WTC11 (cell line): Measurements from ENCODE around the gene PPM1B. TPM values are rescaled to one million over a fixed set of nuclear protein-coding genes. Genes with fewer than 3 reads are reported as not detected.

ENCODE experiments used
- ATAC-seq: fragments of 200-7000 bp; cut with Tn5 transposase; 2 replicates; pipeline ENCODE4 v1.10.0; 2021; ENCODE audit warnings: mild to moderate bottlenecking, moderate library complexity
- CTCF ChIA-PET: fragments of 300-600 bp; sonication (Branson Sonifier 250); formaldehyde crosslinking; loops from one replicate; lab custom pipeline; 2021; ENCODE audit warnings: antibody characterized with exemption; lab: Charles Lee
- POLR2A ChIA-PET: fragments of 350-600 bp; sonication (Branson Sonifier 250); formaldehyde crosslinking; loops from one replicate; lab custom pipeline; 2021; ENCODE audit warnings: antibody characterized with exemption; lab: Charles Lee
- DNase-seq: peaks from one replicate; pipeline ENCODE4 v3.0.0; 2021; ENCODE audit warnings: low spot score
- H3K27ac Mint-ChIP-seq: 2 replicates; pipeline ENCODE4 v1.8.0; 2021; ENCODE audit warnings: mixed read lengths
- H3K27me3 Mint-ChIP-seq: 2 replicates; pipeline ENCODE4 v1.8.0; 2021; ENCODE audit warnings: low read depth, mild to moderate bottlenecking, moderate library complexity, mixed read lengths
- H3K36me3 Mint-ChIP-seq: 2 replicates; pipeline ENCODE4 v1.8.0; 2021; ENCODE audit warnings: mixed read lengths
- H3K4me1 Mint-ChIP-seq: 2 replicates; pipeline ENCODE4 v1.8.0; 2022; ENCODE audit warnings: mixed read lengths
- H3K4me3 Mint-ChIP-seq: 2 replicates; pipeline ENCODE4 v1.8.0; 2021; ENCODE audit warnings: mild to moderate bottlenecking, moderate library complexity, mixed read lengths
- H3K9me3 Mint-ChIP-seq: 2 replicates; pipeline ENCODE4 v1.8.0; 2021; ENCODE audit warnings: mixed read lengths
- ATF1 ChIP-seq: sonication (generic); formaldehyde crosslinking; IDR thresholded peaks from 2 replicates; pipeline ENCODE4 v1.8.1; 2023; ENCODE audit warnings: mild to moderate bottlenecking, moderate library complexity, missing genetic modification reagents
- ELF4 ChIP-seq: sonication (generic); formaldehyde crosslinking; IDR thresholded peaks from 2 replicates; pipeline ENCODE4 v1.8.1; 2022; ENCODE audit warnings: low read depth, mild to moderate bottlenecking, moderate library complexity, missing genetic modification reagents
- FOXP1 ChIP-seq: sonication (generic); formaldehyde crosslinking; IDR thresholded peaks from 2 replicates; pipeline ENCODE4 v1.8.0; 2022; ENCODE audit warnings: missing genetic modification reagents, mild to moderate bottlenecking, moderate library complexity, borderline replicate concordance
- GTF2I ChIP-seq: fragments of 250-450 bp; sonication (Bioruptor Pico); conservative IDR thresholded peaks from 2 replicates; pipeline ENCODE4 v1.4.0; 2021; ENCODE audit warnings: mild to moderate bottlenecking
- NR1H2 ChIP-seq: sonication (generic); formaldehyde crosslinking; IDR thresholded peaks from 2 replicates; pipeline ENCODE4 v1.9.0; 2021; ENCODE audit warnings: mild to moderate bottlenecking, moderate library complexity, missing genetic modification reagents
- SOX15 ChIP-seq: fragments of 250-450 bp; sonication (Bioruptor Pico); IDR thresholded peaks from 2 replicates; pipeline ENCODE4 v1.9.0; 2021; ENCODE audit warnings: mild to moderate bottlenecking
- SP1 ChIP-seq: sonication (generic); formaldehyde crosslinking; conservative IDR thresholded peaks from 2 replicates; pipeline ENCODE4 v1.8.1; 2022; ENCODE audit warnings: missing genetic modification reagents
- ZBTB21 ChIP-seq: sonication (generic); formaldehyde crosslinking; IDR thresholded peaks from 2 replicates; pipeline ENCODE4 v1.8.1; 2023; ENCODE audit warnings: mild to moderate bottlenecking, missing genetic modification reagents, borderline replicate concordance
- total RNA-seq: library from RNA; stranded (reverse); gene quantifications from 3 replicates; pipeline ENCODE4 v1.2.3, GENCODE V29; 2021
- TF ChIP-seq, protein P1 (sequence below): sonication (generic); formaldehyde crosslinking; IDR thresholded peaks from 2 replicates; pipeline ENCODE4 v1.8.1; 2022; ENCODE audit warnings: low read depth, missing genetic modification reagents, borderline replicate concordance
- TF ChIP-seq, protein P2 (sequence below): sonication (generic); formaldehyde crosslinking; IDR thresholded peaks from 2 replicates; pipeline ENCODE4 v1.8.0; 2023; ENCODE audit warnings: missing genetic modification reagents
- TF ChIP-seq, protein P3 (sequence below): sonication (generic); formaldehyde crosslinking; conservative IDR thresholded peaks from 2 replicates; pipeline ENCODE4 v1.8.1; 2022; ENCODE audit warnings: mild to moderate bottlenecking, missing genetic modification reagents
- TF ChIP-seq, protein P4 (sequence below): fragments of 250-450 bp; sonication (Bioruptor Pico); IDR thresholded peaks from 2 replicates; pipeline ENCODE4 v1.9.0; 2021; ENCODE audit warnings: mild to moderate bottlenecking
- TF ChIP-seq, protein P5 (sequence below): sonication (generic); formaldehyde crosslinking; IDR thresholded peaks from 2 replicates; pipeline ENCODE4 v1.8.1; 2023; ENCODE audit warnings: mild to moderate bottlenecking, missing genetic modification reagents
- TF ChIP-seq, protein P6 (sequence below): sonication (generic); formaldehyde crosslinking; IDR thresholded peaks from 2 replicates; pipeline ENCODE4 v1.8.1; 2023; ENCODE audit warnings: mild to moderate bottlenecking, missing genetic modification reagents
- TF ChIP-seq, protein P7 (sequence below): sonication (generic); formaldehyde crosslinking; IDR thresholded peaks from 2 replicates; pipeline ENCODE4 v1.8.1; 2023; ENCODE audit warnings: mild to moderate bottlenecking, missing genetic modification reagents, moderate library complexity

The PPM1B gene
- total RNA-seq, 1 experiment from 2014 or later: 96.4 TPM

DNA sequence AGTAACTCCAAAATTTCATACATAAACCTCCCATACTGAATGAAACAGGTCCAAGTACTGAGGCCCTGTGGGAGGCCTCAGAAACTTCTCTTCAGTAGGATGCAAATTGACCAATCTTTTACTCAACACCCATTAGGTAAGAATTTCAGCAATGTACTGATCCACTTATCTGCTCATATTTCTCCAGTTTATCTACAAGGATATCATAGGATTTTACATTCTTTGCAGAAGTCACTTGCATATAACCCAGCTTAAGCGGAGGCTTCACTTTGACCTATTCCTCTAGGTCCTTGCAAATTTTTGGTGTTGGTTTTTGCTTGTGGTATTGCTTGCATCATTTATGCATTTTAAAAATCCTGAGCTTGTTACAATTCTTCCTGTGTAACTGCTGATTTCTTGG lies 77.8 kb downstream of the PPM1B start (continued):
- TF ChIP-seq, protein P1, sequence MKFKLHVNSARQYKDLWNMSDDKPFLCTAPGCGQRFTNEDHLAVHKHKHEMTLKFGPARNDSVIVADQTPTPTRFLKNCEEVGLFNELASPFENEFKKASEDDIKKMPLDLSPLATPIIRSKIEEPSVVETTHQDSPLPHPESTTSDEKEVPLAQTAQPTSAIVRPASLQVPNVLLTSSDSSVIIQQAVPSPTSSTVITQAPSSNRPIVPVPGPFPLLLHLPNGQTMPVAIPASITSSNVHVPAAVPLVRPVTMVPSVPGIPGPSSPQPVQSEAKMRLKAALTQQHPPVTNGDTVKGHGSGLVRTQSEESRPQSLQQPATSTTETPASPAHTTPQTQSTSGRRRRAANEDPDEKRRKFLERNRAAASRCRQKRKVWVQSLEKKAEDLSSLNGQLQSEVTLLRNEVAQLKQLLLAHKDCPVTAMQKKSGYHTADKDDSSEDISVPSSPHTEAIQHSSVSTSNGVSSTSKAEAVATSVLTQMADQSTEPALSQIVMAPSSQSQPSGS (CRISPR knock-in tag): no peak
- TF ChIP-seq, all 79 proteins: peak for 0

DNA sequence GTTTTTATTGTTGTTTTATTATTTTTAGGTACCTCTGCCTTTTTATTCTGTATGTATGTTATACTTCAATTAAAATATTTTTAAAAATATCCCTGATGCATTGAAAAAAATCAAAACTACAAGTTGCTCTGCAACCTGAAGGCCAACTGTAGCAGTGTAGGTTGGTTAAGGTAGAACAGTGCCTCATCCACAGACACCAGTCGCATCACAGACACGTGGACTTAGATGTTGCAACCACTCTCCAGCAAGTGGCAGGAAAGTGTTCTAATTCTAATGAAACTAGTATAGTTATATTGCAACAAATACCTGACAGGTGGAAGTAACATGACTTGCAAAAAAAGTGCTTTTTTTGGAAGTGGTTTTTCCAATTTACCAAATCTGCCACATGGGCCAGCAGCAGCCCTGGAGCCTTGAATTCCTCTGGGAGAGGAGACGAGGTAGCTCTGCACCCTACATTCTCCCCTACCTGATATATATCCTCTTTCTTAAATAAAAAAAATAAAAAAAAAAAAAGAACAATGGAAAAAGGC lies 78.2 kb downstream of the PPM1B start:
- Mint-ChIP-seq H3K36me3 (no peaks in the 10 kb centered on the region), H3K9me3 (0 out of 2 replicates have a peak, but pooled peaks cover 6% of the 10 kb centered on the region), H3K4me1 (peaks cover 32% of the 10 kb centered on the region), H3K27ac (no peak overlapping the region), H3K27me3 (no peaks in the 10 kb centered on the region)
- POLR2A ChIA-PET: interaction anchor here (0.5 kb wide), 1 partner anchor 78 kb away, joined by 3 read pairs; the partner anchor contains the start of gene PPM1B
- ATAC-seq (no peak), DNase-seq (no peak)
- TF ChIP-seq ELF4: no peak
- TF ChIP-seq, protein P2, sequence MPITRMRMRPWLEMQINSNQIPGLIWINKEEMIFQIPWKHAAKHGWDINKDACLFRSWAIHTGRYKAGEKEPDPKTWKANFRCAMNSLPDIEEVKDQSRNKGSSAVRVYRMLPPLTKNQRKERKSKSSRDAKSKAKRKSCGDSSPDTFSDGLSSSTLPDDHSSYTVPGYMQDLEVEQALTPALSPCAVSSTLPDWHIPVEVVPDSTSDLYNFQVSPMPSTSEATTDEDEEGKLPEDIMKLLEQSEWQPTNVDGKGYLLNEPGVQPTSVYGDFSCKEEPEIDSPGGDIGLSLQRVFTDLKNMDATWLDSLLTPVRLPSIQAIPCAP (CRISPR knock-in tag): no peak
- TF ChIP-seq, protein P3, sequence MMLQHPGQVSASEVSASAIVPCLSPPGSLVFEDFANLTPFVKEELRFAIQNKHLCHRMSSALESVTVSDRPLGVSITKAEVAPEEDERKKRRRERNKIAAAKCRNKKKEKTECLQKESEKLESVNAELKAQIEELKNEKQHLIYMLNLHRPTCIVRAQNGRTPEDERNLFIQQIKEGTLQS: no peak
- TF ChIP-seq, protein P4, sequence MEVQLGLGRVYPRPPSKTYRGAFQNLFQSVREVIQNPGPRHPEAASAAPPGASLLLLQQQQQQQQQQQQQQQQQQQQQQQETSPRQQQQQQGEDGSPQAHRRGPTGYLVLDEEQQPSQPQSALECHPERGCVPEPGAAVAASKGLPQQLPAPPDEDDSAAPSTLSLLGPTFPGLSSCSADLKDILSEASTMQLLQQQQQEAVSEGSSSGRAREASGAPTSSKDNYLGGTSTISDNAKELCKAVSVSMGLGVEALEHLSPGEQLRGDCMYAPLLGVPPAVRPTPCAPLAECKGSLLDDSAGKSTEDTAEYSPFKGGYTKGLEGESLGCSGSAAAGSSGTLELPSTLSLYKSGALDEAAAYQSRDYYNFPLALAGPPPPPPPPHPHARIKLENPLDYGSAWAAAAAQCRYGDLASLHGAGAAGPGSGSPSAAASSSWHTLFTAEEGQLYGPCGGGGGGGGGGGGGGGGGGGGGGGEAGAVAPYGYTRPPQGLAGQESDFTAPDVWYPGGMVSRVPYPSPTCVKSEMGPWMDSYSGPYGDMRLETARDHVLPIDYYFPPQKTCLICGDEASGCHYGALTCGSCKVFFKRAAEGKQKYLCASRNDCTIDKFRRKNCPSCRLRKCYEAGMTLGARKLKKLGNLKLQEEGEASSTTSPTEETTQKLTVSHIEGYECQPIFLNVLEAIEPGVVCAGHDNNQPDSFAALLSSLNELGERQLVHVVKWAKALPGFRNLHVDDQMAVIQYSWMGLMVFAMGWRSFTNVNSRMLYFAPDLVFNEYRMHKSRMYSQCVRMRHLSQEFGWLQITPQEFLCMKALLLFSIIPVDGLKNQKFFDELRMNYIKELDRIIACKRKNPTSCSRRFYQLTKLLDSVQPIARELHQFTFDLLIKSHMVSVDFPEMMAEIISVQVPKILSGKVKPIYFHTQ (CRISPR knock-in tag): no peak
- TF ChIP-seq SP1 (CRISPR knock-in tag): no peak
- TF ChIP-seq, protein P5, sequence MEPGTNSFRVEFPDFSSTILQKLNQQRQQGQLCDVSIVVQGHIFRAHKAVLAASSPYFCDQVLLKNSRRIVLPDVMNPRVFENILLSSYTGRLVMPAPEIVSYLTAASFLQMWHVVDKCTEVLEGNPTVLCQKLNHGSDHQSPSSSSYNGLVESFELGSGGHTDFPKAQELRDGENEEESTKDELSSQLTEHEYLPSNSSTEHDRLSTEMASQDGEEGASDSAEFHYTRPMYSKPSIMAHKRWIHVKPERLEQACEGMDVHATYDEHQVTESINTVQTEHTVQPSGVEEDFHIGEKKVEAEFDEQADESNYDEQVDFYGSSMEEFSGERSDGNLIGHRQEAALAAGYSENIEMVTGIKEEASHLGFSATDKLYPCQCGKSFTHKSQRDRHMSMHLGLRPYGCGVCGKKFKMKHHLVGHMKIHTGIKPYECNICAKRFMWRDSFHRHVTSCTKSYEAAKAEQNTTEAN: no peak
- no peak for TF ChIP-seq ATF1 (CRISPR knock-in tag)
- TF ChIP-seq FOXP1 (CRISPR knock-in tag): no peak
- TF ChIP-seq SOX15 (CRISPR knock-in tag): no peak
- TF ChIP-seq, protein P6, sequence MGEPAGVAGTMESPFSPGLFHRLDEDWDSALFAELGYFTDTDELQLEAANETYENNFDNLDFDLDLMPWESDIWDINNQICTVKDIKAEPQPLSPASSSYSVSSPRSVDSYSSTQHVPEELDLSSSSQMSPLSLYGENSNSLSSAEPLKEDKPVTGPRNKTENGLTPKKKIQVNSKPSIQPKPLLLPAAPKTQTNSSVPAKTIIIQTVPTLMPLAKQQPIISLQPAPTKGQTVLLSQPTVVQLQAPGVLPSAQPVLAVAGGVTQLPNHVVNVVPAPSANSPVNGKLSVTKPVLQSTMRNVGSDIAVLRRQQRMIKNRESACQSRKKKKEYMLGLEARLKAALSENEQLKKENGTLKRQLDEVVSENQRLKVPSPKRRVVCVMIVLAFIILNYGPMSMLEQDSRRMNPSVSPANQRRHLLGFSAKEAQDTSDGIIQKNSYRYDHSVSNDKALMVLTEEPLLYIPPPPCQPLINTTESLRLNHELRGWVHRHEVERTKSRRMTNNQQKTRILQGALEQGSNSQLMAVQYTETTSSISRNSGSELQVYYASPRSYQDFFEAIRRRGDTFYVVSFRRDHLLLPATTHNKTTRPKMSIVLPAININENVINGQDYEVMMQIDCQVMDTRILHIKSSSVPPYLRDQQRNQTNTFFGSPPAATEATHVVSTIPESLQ (CRISPR knock-in tag): no peak
- TF ChIP-seq, protein P7, sequence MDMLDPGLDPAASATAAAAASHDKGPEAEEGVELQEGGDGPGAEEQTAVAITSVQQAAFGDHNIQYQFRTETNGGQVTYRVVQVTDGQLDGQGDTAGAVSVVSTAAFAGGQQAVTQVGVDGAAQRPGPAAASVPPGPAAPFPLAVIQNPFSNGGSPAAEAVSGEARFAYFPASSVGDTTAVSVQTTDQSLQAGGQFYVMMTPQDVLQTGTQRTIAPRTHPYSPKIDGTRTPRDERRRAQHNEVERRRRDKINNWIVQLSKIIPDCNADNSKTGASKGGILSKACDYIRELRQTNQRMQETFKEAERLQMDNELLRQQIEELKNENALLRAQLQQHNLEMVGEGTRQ (CRISPR knock-in tag): no peak
- no peak for TF ChIP-seq NR1H2 (CRISPR knock-in tag)
- TF ChIP-seq GTF2I (CRISPR knock-in tag): no peak
- TF ChIP-seq ZBTB21: no peak
- TF ChIP-seq, all 79 proteins: peak for 0
- CTCF ChIA-PET: interaction anchor here (1.6 to 3.9 kb wide), 6 partner anchors 45 to 724 kb away, joined by 3 to 18 read pairs (median 8); no protein-coding TSS in a partner anchor
- no peak overlapping the region for H3K4me3 Mint-ChIP-seq
